Measurements from ENCODE around the gene GSN. TPM values are rescaled to one million over a fixed set of nuclear protein-coding genes. Genes with fewer than 3 reads are reported as not detected.

GSN gene
- total and polyA plus RNA-seq, 2 of the 13 experiments (the other 11 are each of a cell fraction or from before 2014, with no cell fraction given): 294 to 307 TPM

DNA sequence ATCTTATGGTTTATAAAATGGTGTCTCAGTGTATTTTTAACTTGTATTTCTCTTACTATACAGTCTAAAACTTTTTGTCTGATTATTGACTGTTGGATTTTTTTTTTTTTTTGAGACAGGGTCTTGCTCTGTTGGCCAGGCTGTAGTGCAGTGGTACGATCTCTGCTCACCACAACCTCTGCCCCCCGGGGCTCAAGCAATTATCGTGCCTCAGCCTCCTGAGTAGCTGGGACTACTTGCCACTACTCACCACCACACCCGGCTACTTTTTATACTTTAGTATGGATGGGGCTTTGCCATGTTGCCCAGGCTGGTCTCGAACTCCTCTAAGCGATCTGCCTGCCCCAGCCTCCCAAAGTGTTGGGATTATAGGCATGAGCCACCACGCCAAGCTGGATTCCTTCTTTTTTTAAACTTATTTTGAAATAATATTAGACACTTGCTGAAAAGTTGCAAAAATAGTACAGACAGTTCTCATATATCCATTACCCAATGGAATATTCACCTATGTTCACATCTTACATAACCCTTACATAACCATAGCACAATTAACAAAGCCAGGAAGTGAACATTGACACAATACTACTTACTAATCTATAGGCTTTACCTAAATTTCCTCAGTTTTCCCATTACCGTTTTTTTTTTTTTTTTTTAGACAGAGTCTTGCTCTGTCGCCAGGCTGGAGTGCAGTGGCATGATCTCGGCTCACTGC lies 54.9 kb downstream of the GSN start (continued):
- TF ChIP-seq ZNF703 (CRISPR knock-in tag; IDR thresholded peaks at IDR 0.05; ENCODE audit: borderline replicate concordance) (no peak), ZFX (CRISPR knock-in tag; IDR thresholded peaks at IDR 0.05; ENCODE audit: low read depth) (no peak), ZNF724P (CRISPR knock-in tag; IDR thresholded peaks at IDR 0.05; ENCODE audit: borderline replicate concordance) (no peak), ZNF577 (CRISPR knock-in tag; IDR thresholded peaks at IDR 0.05; ENCODE audit: borderline replicate concordance, low read depth) (no peak), TP53 (CRISPR knock-in tag; conservative IDR thresholded peaks at IDR 0.05) (0 out of 2 replicates have a peak, but pooled peaks have one; percentile 29), ZMYM2 (CRISPR knock-in tag; IDR thresholded peaks at IDR 0.05) (no peak), ZNF121 (CRISPR knock-in tag; IDR thresholded peaks at IDR 0.05) (peak; percentile 86), ZNF816 (CRISPR knock-in tag; IDR thresholded peaks at IDR 0.05; ENCODE audit: borderline replicate concordance) (no peak), ZFP36 (IDR thresholded peaks at IDR 0.05; ENCODE audit: borderline replicate concordance, low read depth, low read length, partially characterized antibody) (no peak), KDM5A (IDR thresholded peaks at IDR 0.05; ENCODE audit: borderline replicate concordance, low read length) (no peak)
- TF ChIP-seq, protein P1, sequence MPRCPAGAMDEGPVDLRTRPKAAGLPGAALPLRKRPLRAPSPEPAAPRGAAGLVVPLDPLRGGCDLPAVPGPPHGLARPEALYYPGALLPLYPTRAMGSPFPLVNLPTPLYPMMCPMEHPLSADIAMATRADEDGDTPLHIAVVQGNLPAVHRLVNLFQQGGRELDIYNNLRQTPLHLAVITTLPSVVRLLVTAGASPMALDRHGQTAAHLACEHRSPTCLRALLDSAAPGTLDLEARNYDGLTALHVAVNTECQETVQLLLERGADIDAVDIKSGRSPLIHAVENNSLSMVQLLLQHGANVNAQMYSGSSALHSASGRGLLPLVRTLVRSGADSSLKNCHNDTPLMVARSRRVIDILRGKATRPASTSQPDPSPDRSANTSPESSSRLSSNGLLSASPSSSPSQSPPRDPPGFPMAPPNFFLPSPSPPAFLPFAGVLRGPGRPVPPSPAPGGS (CRISPR knock-in tag; IDR thresholded peaks at IDR 0.05): no peak
- TF ChIP-seq, protein P2, sequence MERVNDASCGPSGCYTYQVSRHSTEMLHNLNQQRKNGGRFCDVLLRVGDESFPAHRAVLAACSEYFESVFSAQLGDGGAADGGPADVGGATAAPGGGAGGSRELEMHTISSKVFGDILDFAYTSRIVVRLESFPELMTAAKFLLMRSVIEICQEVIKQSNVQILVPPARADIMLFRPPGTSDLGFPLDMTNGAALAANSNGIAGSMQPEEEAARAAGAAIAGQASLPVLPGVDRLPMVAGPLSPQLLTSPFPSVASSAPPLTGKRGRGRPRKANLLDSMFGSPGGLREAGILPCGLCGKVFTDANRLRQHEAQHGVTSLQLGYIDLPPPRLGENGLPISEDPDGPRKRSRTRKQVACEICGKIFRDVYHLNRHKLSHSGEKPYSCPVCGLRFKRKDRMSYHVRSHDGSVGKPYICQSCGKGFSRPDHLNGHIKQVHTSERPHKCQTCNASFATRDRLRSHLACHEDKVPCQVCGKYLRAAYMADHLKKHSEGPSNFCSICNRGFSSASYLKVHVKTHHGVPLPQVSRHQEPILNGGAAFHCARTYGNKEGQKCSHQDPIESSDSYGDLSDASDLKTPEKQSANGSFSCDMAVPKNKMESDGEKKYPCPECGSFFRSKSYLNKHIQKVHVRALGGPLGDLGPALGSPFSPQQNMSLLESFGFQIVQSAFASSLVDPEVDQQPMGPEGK (CRISPR knock-in tag; IDR thresholded peaks at IDR 0.05): no peak
- TF ChIP-seq, protein P3, sequence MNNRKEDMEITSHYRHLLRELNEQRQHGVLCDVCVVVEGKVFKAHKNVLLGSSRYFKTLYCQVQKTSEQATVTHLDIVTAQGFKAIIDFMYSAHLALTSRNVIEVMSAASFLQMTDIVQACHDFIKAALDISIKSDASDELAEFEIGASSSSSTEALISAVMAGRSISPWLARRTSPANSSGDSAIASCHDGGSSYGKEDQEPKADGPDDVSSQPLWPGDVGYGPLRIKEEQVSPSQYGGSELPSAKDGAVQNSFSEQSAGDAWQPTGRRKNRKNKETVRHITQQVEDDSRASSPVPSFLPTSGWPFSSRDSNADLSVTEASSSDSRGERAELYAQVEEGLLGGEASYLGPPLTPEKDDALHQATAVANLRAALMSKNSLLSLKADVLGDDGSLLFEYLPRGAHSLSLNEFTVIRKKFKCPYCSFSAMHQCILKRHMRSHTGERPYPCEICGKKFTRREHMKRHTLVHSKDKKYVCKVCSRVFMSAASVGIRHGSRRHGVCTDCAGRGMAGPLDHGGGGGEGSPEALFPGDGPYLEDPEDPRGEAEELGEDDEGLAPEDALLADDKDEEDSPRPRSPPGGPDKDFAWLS (CRISPR knock-in tag; IDR thresholded peaks at IDR 0.05; ENCODE audit: borderline replicate concordance): no peak
- TF ChIP-seq, protein P4, sequence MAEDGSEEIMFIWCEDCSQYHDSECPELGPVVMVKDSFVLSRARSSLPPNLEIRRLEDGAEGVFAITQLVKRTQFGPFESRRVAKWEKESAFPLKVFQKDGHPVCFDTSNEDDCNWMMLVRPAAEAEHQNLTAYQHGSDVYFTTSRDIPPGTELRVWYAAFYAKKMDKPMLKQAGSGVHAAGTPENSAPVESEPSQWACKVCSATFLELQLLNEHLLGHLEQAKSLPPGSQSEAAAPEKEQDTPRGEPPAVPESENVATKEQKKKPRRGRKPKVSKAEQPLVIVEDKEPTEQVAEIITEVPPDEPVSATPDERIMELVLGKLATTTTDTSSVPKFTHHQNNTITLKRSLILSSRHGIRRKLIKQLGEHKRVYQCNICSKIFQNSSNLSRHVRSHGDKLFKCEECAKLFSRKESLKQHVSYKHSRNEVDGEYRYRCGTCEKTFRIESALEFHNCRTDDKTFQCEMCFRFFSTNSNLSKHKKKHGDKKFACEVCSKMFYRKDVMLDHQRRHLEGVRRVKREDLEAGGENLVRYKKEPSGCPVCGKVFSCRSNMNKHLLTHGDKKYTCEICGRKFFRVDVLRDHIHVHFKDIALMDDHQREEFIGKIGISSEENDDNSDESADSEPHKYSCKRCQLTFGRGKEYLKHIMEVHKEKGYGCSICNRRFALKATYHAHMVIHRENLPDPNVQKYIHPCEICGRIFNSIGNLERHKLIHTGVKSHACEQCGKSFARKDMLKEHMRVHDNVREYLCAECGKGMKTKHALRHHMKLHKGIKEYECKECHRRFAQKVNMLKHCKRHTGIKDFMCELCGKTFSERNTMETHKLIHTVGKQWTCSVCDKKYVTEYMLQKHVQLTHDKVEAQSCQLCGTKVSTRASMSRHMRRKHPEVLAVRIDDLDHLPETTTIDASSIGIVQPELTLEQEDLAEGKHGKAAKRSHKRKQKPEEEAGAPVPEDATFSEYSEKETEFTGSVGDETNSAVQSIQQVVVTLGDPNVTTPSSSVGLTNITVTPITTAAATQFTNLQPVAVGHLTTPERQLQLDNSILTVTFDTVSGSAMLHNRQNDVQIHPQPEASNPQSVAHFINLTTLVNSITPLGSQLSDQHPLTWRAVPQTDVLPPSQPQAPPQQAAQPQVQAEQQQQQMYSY (CRISPR knock-in tag; IDR thresholded peaks at IDR 0.05): no peak
- TF ChIP-seq, protein P5, sequence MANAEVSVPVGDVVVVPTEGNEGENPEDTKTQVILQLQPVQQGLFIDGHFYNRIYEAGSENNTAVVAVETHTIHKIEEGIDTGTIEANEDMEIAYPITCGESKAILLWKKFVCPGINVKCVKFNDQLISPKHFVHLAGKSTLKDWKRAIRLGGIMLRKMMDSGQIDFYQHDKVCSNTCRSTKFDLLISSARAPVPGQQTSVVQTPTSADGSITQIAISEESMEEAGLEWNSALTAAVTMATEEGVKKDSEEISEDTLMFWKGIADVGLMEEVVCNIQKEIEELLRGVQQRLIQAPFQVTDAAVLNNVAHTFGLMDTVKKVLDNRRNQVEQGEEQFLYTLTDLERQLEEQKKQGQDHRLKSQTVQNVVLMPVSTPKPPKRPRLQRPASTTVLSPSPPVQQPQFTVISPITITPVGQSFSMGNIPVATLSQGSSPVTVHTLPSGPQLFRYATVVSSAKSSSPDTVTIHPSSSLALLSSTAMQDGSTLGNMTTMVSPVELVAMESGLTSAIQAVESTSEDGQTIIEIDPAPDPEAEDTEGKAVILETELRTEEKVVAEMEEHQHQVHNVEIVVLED (CRISPR knock-in tag; IDR thresholded peaks at IDR 0.05; ENCODE audit: borderline replicate concordance): no peak
- TF ChIP-seq, protein P6, sequence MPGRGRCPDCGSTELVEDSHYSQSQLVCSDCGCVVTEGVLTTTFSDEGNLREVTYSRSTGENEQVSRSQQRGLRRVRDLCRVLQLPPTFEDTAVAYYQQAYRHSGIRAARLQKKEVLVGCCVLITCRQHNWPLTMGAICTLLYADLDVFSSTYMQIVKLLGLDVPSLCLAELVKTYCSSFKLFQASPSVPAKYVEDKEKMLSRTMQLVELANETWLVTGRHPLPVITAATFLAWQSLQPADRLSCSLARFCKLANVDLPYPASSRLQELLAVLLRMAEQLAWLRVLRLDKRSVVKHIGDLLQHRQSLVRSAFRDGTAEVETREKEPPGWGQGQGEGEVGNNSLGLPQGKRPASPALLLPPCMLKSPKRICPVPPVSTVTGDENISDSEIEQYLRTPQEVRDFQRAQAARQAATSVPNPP (CRISPR knock-in tag; IDR thresholded peaks at IDR 0.05): no peak

Data from HepG2 (cell line).